Measurements from ENCODE around the gene RELCH.

- TF ChIP-seq, protein P1, sequence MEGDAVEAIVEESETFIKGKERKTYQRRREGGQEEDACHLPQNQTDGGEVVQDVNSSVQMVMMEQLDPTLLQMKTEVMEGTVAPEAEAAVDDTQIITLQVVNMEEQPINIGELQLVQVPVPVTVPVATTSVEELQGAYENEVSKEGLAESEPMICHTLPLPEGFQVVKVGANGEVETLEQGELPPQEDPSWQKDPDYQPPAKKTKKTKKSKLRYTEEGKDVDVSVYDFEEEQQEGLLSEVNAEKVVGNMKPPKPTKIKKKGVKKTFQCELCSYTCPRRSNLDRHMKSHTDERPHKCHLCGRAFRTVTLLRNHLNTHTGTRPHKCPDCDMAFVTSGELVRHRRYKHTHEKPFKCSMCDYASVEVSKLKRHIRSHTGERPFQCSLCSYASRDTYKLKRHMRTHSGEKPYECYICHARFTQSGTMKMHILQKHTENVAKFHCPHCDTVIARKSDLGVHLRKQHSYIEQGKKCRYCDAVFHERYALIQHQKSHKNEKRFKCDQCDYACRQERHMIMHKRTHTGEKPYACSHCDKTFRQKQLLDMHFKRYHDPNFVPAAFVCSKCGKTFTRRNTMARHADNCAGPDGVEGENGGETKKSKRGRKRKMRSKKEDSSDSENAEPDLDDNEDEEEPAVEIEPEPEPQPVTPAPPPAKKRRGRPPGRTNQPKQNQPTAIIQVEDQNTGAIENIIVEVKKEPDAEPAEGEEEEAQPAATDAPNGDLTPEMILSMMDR (IDR thresholded peaks at IDR 0.05; ENCODE audit: low read depth, low read length, poor library complexity, severe bottlenecking) = no peak
- no peak for TF ChIP-seq EZH2phosphoT487 (IDR thresholded peaks at IDR 0.05; ENCODE audit: borderline replicate concordance, low read length)
These were observed 113.4 kb downstream of the RELCH start for GRCh38 chr18:62300359-62300963.

Measured in DOHH2 (cell line).